LNCaP clone FGC (cell line): Measurements from ENCODE around the gene PITPNC1.
"Not testable (repeated sequence)": the region's sequence is repeated elsewhere in the genome, so short reads cannot be mapped to it uniquely, and the experiment has no call there.

Source experiments
- DNase-seq: peaks from one replicate; pipeline ENCODE4 v3.0.0-alpha.2; 2011; ENCODE audit warnings: low read depth
- H3K4me3 ChIP-seq: 2 replicates; pipeline ENCODE4 v1.5.1; 2011; ENCODE audit warnings: mild to moderate bottlenecking, low read depth, low read length, control low read depth
- CTCF ChIP-seq: IDR thresholded peaks from 2 replicates; pipeline ENCODE4 v1.5.1; 2012; ENCODE audit warnings: mild to moderate bottlenecking; ENCODE audit not compliant: control insufficient read depth, insufficient read depth; ENCODE audit errors: extremely low read depth

Gene PITPNC1

DNA sequence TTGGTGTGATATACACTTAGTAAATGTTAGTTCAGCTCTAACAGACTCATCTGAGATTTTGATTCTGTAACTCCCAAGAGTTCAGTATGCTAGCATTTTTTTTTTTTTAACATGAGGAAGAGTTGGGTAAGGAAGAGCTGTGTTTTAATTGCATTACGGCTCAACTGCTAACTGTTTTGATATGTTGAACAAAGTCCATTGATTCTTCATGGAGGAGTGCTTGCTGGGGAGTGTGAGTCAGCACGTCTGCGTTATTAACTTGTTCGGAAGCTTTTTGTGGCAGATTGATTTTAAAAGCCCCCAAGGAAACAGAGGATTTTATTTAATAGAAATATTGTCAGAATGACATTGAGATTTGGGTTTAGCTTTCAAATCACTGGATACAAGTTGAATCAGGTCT lies 45.8 kb downstream of the PITPNC1 start:
- TF ChIP-seq CTCF, result no peak
- H3K4me3 ChIP-seq, result no peak overlapping the region
- no peak for DNase-seq

DNA sequence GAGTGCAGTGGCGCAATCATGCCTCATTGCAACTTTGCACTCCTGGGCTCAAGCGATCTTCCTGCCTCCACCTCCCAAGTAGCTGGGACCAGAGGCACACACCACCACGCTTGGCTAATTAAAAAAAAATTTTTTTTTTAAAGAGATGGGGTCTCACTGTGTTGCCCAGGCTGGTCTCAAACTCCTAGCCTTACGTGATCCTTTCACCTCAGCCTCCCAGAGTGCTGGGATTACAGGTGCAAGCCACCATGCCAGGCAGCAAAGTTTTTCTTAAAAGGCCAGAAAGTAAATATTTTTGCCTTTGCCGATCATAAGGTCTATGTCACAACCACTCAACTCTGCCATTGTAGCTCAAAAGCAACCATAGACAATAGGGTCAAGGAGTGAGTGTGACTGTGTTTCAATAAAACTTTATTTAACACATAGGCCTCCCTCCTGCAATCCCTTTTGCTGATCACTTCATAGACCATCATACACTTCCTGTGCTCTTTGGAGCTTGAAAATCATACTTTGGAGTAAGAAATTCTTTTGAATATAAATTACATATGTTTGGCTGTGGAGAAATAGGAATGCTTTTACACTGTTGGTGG lies 48.6 kb downstream of the PITPNC1 start:
- TF ChIP-seq CTCF, result no peak
- no peak for DNase-seq
- H3K4me3 ChIP-seq, result no peak overlapping the region

DNA sequence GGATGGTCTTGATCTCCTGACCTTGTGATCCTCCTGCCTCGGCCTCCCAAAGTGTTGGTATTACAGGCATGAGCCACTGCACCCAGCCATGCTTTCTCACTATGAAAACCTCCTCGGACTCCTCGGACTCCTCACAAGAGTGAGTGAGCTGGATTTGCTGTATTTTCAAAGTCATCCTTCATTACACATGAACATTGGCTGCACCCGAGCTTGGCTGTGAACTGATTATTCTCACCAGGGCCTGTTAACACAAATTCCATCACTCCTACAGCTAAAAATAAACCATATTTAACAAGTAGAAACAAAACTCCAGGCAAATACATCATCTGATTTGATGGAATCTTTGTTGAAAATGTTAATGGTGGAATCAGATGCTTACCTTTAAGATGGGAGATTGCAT lies 50.3 kb downstream of the PITPNC1 start:
- DNase-seq, result no peak
- no peak for TF ChIP-seq CTCF

DNA sequence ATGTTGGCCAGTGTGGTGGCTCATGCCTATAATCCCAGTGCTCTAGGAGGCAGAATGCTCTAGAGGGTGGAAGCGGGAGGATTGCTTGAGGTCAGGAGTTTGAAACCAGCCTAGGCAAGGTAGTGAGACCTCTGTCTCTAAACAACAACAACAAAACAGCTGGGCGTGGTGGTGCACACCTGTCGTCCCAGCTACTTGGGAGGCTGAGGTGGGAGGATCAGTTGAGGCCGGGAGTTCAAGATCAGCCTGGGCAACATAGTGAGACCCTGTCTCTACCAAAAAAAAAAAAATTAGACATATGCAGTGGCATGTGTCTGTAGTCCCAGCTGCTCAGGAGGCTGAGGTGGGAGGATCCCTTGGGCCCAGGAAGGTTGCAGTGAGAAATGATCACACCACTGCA lies 53.4 kb downstream of the PITPNC1 start:
- DNase-seq, H3K4me3 ChIP-seq: not testable (repeated sequence)

More for the DNA sequence above, 50.3 kb downstream of the PITPNC1 start:
- no peak overlapping the region for H3K4me3 ChIP-seq

DNA sequence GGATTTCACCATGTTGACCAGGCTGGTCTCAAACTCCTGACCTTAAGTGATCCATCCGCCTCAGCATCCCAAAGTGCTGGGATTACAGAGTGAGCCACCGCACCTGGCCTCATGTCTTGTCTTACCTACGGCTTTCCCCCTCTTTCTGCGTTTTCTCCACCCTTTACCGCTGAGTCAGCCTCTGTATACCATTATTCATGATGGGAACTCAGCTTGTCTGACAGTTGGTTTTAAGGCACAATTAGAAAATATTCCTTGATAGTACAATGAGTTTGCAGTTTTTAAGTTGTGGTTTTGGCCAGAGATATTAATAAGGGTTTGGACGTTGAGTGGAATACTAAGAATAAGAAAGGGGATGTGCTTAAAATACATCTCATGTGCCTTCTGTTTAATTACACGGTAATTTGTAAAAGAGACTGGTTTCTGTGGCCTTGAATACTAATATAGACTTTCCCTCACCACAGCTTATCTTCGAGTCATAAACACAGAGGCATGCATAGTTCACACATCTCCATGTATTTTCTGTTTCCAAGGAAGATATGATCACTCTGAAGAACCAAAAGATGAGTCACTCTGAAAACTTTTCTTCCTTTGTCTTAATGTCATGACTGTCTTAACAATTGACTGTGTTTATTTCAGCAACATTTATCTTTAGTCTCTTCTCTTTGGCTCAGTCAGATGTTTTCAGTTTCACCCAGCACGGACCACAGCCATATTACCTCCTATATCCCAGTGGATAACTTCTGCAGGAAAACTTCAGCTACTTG lies 54.4 kb downstream of the PITPNC1 start:
- DNase-seq, result no peak
- H3K4me3 ChIP-seq, result no peak overlapping the region
- no peak for TF ChIP-seq CTCF

- TF ChIP-seq CTCF, result no peak
- H3K4me3 ChIP-seq, result no peak overlapping the region
- no peak for DNase-seq
Measured at GRCh38 chr17:67433248-67433924, 56.3 kb downstream of the PITPNC1 start.

DNA sequence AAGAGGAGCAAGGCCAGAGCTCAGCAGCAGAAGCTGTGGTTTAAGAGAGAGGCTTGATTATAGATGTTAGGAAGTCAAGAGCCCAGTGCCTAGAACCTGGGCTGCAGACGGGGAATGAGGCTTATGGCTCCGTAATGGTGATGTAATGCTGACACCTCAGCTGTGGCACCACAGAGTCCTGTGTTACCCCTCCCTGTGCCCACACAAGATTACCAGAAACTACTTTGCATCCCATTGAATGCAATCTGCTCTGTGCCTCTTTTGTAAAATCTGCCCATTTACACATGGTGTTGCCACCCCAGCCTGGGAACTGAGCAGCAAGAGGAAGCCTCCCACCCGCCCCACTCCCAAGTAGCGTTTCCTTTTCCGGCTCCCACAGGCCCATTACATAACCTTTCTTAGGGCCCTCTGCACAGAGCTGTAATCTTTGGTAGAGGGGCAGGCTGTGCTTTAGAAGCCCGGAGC lies 57.0 kb downstream of the PITPNC1 start:
- no peak overlapping the region for H3K4me3 ChIP-seq
- DNase-seq, result no peak
- no peak for TF ChIP-seq CTCF
